Measurements from ENCODE around the gene PACSIN1. TPM values are rescaled to one million over a fixed set of nuclear protein-coding genes. Genes with fewer than 3 reads are reported as not detected.

The PACSIN1 gene
- total RNA-seq, 4 donors from 2014 or later: 0.08 to 0.42 (median 0.10) TPM; not detected in 1

DNA sequence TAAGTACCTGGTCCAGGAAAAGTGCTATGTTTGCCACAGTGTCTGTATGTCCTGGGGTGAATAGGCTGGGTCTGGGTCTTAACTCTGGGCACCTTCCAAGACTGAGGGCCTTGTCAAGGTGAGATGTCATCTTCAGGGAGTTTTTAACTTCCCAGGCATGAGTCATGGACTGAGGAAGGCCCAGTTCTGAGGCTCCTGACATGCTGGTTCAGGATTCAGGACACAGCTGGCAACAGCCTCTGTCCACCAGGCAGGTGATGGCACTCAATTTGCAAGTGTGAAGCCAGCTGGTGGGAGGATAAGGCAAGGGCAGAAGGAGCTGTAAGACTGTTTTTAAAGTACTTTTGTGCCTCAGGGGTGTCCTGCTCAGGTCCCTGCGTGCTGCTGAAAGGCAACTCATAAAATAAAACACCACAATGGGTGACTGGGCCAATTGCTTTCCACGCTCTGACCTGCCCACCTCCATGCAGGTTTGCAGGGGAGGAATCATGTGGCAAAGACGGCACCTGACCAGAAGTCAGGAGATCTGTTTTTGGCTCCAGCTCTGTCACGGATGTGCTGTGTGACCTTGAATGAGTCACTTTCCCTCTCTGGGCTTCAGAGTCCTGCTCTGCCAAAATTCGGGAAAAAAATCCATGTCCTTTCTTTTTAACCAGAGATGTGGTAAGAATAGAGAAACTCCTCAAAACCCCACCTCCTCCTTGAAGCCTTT is 4.9 kb upstream of the PACSIN1 start:
- DNase-seq (ENCODE audit: low spot score in 2 of 2): no peak
- TF ChIP-seq CTCF (IDR thresholded peaks at IDR 0.05) (no peak), POLR2A (IDR thresholded peaks at IDR 0.05) (no peak)
- WGBS, 2 donors: 81 to 83% methylated on average over 5 of the region's 5 CpGs
- no peak overlapping the region for H3K4me3 ChIP-seq (ENCODE audit: low read depth, poor library complexity, severe bottlenecking)
- intact Hi-C loops (cut with DNase I; ENCODE audit: low total_unique reads): no loop called here

GRCh38 chr6:34462010-34462409 is 3.9 kb upstream of the PACSIN1 start:
- no peak for DNase-seq (ENCODE audit: low spot score in 2 of 2)
- H3K4me3 ChIP-seq (ENCODE audit: low read depth, poor library complexity, severe bottlenecking): no peak overlapping the region
- intact Hi-C loops (cut with DNase I; ENCODE audit: low total_unique reads): no loop called here
- TF ChIP-seq CTCF (IDR thresholded peaks at IDR 0.05) (no peak), POLR2A (IDR thresholded peaks at IDR 0.05) (no peak)
- WGBS, 2 donors: 79 to 84% methylated on average over 6 of the region's 6 CpGs

DNA sequence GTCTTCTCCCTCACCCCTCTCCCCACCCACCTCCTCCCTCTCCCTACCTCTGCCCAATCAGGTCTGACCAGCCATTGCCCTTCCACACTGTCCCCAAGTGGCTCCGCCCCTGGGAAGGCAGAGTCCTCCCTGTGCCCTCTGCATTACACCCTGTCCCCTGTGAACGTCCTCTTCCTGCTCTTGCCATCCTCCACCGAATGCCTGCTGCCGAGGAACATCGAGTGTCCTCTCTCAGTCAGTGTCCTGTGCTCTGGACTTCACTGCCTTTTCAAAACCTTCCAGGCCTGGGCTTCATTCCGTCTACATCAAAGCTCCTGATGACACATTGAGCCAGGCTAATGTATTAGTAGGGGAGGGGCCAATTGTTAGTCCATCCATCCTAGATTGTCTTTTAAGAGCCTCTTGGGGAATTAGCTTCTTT is 3.3 kb upstream of the PACSIN1 start:
- intact Hi-C loops (cut with DNase I; ENCODE audit: low total_unique reads): no loop called here
- no peak for DNase-seq (ENCODE audit: low spot score in 2 of 2)
- H3K4me3 ChIP-seq (ENCODE audit: low read depth, poor library complexity, severe bottlenecking): no peak overlapping the region
- WGBS, 2 donors: 16 to 50% methylated on average over 6 of the region's 6 CpGs
- no peak for TF ChIP-seq POLR2A (IDR thresholded peaks at IDR 0.05)

GRCh38 chr6:34463299-34463698 is 2.6 kb upstream of the PACSIN1 start:
- intact Hi-C loops (cut with DNase I; ENCODE audit: low total_unique reads): no loop called here
- DNase-seq (ENCODE audit: low spot score in 2 of 2): no peak
- H3K4me3 ChIP-seq (ENCODE audit: low read depth, poor library complexity, severe bottlenecking): no peak overlapping the region
- 78% methylated on average over 2 of the region's 2 CpGs for WGBS, 2 donors
- no peak for TF ChIP-seq CTCF (IDR thresholded peaks at IDR 0.05)
- TF ChIP-seq POLR2A (IDR thresholded peaks at IDR 0.05): no peak

GRCh38 chr6:34463849-34464248 is 2.0 kb upstream of the PACSIN1 start:
- intact Hi-C loops (cut with DNase I; ENCODE audit: low total_unique reads): no loop called here
- DNase-seq (ENCODE audit: low spot score in 2 of 2): no peak
- 62 to 84% methylated on average over 4 of the region's 4 CpGs for WGBS, 2 donors
- H3K4me3 ChIP-seq (ENCODE audit: low read depth, poor library complexity, severe bottlenecking): no peak overlapping the region
- TF ChIP-seq POLR2A (IDR thresholded peaks at IDR 0.05) (no peak), CTCF (IDR thresholded peaks at IDR 0.05) (no peak)

DNA sequence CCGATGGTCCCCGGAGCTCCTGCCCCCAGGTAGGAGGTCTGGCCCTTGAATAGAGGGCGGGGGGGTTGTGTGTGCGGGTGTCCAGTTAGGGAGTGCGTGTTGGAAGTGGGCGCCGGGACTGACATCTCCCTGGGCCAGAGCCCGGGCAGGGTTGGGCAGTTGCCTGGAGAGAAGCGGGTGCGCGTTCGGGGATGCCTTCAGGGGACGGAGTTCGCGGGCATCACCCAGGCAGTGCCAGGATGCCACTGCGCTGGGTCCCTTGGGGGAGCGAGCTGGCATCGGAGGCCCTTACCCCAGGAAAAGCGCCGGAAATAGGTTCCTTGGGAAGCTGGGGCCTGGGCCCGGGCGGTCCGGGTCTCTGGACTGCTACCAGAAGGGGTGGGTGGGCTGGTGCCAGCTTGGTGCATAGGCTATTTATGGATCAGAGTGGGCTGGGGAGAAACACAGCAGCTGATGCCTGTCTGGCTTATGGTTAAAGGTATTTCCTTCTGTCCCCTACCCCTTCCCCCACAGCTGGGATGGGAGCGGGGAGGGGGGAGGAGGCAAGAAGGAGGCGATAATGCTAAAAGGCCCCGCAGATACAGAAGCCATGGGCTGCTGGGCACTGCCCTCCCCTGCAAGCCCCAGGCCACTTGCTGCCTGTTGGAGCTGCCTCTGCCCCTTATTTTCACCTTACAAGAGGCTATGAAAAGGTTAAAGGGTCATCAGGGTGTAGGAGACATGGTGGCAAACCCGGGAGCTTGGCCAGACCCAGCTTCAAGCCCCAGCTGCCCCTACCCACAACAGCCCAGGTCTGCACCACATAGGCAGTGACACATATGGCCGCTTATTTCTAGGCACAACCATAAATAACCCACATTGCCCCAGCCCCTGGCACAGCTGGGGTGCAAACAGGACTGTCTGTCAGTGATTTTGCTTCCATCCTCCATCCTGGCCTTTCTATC is 638 bp downstream of the PACSIN1 start:
- H3K4me3 ChIP-seq (ENCODE audit: low read depth, poor library complexity, severe bottlenecking): no peak overlapping the region

More for the DNA sequence above, 638 bp downstream of the PACSIN1 start:
- DNase-seq (ENCODE audit: low spot score in 2 of 2): no peak
- WGBS, 2 donors: 31 to 33% methylated on average over 21 to 27 of the region's 28 CpGs
- intact Hi-C loops (cut with DNase I; ENCODE audit: low total_unique reads): no loop called here
- TF ChIP-seq POLR2A (IDR thresholded peaks at IDR 0.05): no peak
- TF ChIP-seq CTCF (IDR thresholded peaks at IDR 0.05): no peak
